ENCODE data around the gene NBAS. TPM values are rescaled to one million over a fixed set of nuclear protein-coding genes. Genes with fewer than 3 reads are reported as not detected.
A peak's percentile ranks its signal among the peaks of the same experiment; 100 is the strongest.

NBAS gene
- total RNA-seq, 1 donor from 2014 or later = 94.8 TPM

DNA sequence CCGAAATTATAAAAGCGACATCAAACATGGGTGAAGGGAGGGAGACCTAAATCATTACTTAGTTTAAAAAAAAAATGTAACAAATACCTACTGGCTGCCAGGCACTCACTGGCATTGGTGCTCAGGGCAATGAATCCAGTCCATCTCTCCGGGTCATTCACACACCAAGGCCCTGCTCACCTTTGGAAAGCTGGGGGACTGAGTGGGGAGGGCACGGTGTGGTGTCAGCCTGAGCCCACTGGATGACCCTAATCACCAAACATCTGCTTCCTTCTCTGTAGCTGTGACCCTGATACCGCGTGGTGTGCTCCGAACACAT is 30.2 kb upstream of the NBAS start:
- no peak for DNase-seq (ENCODE audit: low read depth in 2 of 2)

GRCh38 chr2:15588329-15588919 is 27.3 kb upstream of the NBAS start:
- DNase-seq (ENCODE audit: low read depth in 2 of 2) = peak; percentile 75 to 83

GRCh38 chr2:15584767-15585469 is 23.8 kb upstream of the NBAS start:
- peak in 1 of 2 donors; percentile 29 for DNase-seq (ENCODE audit: low read depth in 2 of 2)

- DNase-seq (ENCODE audit: low read depth in 2 of 2) = no peak
Observed at GRCh38 chr2:15584316-15584715, 23.2 kb upstream of the NBAS start.

GRCh38 chr2:15583826-15584225 is 22.7 kb upstream of the NBAS start:
- DNase-seq (ENCODE audit: low read depth in 2 of 2) = no peak

DNA sequence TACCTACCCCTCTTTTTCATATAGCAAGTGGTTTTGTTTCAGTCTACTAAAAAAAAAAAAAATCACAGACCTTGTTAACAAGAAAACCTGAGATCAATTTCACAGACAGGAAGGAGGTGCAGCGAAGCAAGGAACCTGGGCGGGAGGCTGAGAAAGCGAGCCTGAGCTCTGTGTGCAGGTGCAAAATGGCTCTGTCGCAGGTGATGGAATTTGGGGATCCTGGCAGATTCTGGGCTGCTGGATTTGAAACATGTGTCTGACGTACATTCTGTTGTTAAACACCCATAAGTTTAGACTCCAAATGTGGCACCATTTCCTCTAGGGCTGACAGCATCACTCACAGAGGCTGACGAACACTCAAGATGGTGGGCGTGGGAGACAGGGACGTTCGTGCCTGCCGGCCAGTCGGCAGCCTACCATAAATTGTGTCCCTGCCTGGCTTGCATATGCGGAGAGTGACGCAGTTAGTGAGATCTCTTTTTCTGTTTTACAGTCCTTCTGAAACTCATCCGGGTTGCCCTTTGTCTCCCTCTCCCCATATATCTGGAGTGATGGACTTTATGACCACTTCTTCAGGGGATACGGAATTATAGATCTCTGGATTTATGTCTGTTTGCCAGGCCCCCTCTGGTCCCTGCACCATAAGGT is 21.7 kb upstream of the NBAS start:
- DNase-seq (ENCODE audit: low read depth in 2 of 2) = no peak

DNA sequence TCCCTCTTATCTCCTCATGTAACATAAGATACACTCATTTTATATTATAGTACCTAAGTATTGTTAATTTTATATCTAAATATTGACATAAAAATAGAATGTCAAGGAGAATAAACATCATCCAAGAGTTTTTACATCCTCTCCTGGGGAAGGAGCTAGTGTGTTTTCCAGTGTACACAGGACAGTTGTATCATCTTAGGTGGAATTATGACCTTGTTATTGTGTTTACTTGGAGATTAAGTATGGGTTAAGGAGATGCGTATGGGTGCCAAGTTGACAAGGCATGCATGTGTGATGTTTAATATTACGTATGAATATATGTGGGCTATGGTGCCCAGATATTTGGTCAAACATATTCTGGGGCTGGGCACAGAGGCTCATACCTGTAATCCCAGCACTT is 19.3 kb upstream of the NBAS start:
- DNase-seq (ENCODE audit: low read depth in 2 of 2) = no peak

- peak; percentile 47 to 82 for DNase-seq (ENCODE audit: low read depth in 2 of 2)
Observed at GRCh38 chr2:15579641-15580040, 18.5 kb upstream of the NBAS start.

GRCh38 chr2:15577071-15577735 is 16.1 kb upstream of the NBAS start:
- DNase-seq (ENCODE audit: low read depth in 2 of 2) = peak; percentile 87

DNA sequence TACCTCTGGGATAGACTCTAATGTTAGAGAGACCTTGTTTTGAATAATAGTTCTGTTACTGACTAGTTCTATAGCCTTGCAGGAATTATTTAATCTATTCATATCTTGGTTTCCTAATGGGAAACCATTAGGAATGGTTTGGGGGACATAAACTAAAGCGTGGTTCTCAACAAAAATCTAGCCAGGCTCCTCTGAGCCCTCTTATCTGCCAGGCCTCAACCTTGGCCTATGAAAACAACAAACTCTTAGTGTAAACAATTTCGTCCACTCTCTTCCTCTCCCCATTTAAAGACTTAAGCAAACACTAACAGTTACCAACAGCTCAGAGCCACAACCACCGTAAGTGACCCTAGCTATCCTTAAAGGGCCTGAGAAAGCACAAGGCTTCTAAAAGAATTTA is 10.6 kb upstream of the NBAS start:
- DNase-seq (ENCODE audit: low read depth in 2 of 2) = no peak

GRCh38 chr2:15570104-15570503 is 9.0 kb upstream of the NBAS start:
- DNase-seq (ENCODE audit: low read depth in 2 of 2) = no peak

DNA sequence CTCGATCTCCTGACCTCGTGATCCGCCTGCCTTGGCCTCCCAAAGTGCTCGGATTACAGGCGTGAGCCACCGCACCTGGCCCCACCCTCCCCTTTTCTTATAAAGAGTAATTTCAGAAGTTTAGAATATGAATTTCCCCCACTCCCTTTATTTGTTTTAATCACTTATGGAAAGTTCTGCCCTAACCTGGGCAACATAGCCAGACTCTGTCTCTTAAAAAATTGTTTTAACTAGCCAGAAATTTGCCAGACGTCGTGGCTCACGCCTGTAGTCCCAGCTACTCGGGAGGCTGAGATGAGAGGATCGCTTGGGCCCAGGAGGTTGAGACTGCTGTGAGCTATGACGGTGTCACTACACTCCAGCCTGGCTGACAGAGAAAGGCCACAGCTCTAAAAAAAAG is 7.7 kb upstream of the NBAS start:
- no peak for DNase-seq (ENCODE audit: low read depth in 2 of 2)

- DNase-seq (ENCODE audit: low read depth in 2 of 2) = no peak
Observed at GRCh38 chr2:15566912-15567311, 5.8 kb upstream of the NBAS start.

DNA sequence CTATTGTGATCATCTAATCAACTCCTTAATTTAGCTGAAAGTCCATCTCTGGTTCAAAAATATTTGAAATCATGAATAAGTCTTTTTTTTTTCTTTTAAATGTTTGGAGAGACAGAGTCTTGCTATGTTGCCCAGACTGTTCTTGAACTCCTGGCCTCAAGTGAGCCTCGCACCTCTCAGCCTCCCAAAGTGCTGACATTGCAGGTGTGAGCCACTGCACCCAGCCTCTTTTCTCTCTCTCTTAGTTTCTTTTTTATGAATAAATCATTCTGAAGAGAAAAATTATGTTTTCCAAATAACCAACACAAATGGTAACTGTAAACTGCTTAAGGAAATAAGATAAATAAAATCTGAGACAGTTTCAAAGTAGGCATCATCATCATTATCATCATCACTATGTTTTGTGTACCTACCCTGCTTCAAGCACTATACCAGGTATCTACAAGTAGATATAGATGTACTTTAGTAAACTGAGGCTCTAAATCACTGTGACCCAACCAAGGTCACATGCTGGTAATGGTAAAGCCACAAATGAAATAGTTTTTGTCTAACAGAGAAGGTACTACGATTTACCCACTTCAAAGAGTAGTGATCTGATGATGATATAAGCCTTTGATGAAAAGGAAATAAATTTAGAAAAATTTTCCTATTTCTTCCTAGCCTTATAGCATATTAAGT is 5.0 kb upstream of the NBAS start:
- DNase-seq (ENCODE audit: low read depth in 2 of 2) = no peak

- no peak for DNase-seq (ENCODE audit: low read depth in 2 of 2)
Observed at GRCh38 chr2:15565392-15565791, 4.3 kb upstream of the NBAS start.

GRCh38 chr2:15563227-15564100 is 2.3 kb upstream of the NBAS start:
- DNase-seq (ENCODE audit: low read depth in 2 of 2) = no peak

GRCh38 chr2:15562354-15563031 is 1.4 kb upstream of the NBAS start:
- no peak for DNase-seq (ENCODE audit: low read depth in 2 of 2)

GRCh38 chr2:15561574-15562344 is 625 bp upstream of the NBAS start:
- DNase-seq (ENCODE audit: low read depth in 2 of 2) = peak in 1 of 2 donors; percentile 42

GRCh38 chr2:15560140-15560987 is 770 bp downstream of the NBAS start:
- DNase-seq (ENCODE audit: low read depth in 2 of 2) = peak; percentile 55 to 58

Measured in lung microvascular endothelial cell (primary cell).